Activated CD8-positive, alpha-beta memory T cell treated with anti-CD3 and anti-CD28 coated beads, Interleukin-2, amount 10 ng/mL, durations not matched to agents 7 days and 5 days (primary cell): ENCODE data around the gene RAD51B. TPM values are rescaled to one million over a fixed set of nuclear protein-coding genes. Genes with fewer than 3 reads are reported as not detected.
"Not testable (repeated sequence)": the region's sequence is repeated elsewhere in the genome, so short reads cannot be mapped to it uniquely, and the experiment has no call there.

Experiments used
- ATAC-seq: fragments of 150-1000 bp; cut with Tn5 transposase; one replicate; pipeline ENCODE4 v1.10.0; 2021; ENCODE audit warnings: moderate library complexity
- CTCF ChIA-PET: fragments of 350-600 bp; sonication (Branson Sonifier 250); formaldehyde crosslinking; loops from one replicate; lab custom pipeline; 2021; ENCODE audit warnings: antibody characterized with exemption; lab: Charles Lee
- DNase-seq: peaks from one replicate; pipeline ENCODE4 v3.0.0-alpha.2; 2020
- H3K27ac Mint-ChIP-seq: one replicate; pipeline ENCODE4 v1.8.0; 2021; ENCODE audit warnings: mild to moderate bottlenecking, mixed read lengths
- H3K27me3 Mint-ChIP-seq: one replicate; pipeline ENCODE4 v1.8.0; 2021; ENCODE audit warnings: mixed read lengths
- H3K36me3 Mint-ChIP-seq: one replicate; pipeline ENCODE4 v1.8.0; 2021; ENCODE audit warnings: mild to moderate bottlenecking, mixed read lengths
- H3K4me1 Mint-ChIP-seq: one replicate; pipeline ENCODE4 v1.8.0; 2021; ENCODE audit warnings: mixed read lengths
- H3K4me3 Mint-ChIP-seq: one replicate; pipeline ENCODE4 v1.8.0; 2021; ENCODE audit warnings: mild to moderate bottlenecking, moderate library complexity, mixed read lengths
- H3K9me3 Mint-ChIP-seq: one replicate; pipeline ENCODE4 v1.8.0; 2022; ENCODE audit warnings: low read depth, mixed read lengths
- total RNA-seq, 2 experiments: library from RNA; stranded (reverse); gene quantifications; one replicate each; pipeline ENCODE4 v1.2.3, GENCODE V29; 2021

The RAD51B gene
- total RNA-seq, 2 experiments from 2014 or later = 35.3 to 55.5 TPM

GRCh38 chr14:68084256-68084655, 264.7 kb downstream of the RAD51B start:
- DNase-seq (no peak), ATAC-seq (no peak)
- Mint-ChIP-seq H3K9me3 (no peaks in the 10 kb centered on the region), H3K4me1 (no peaks in the 10 kb centered on the region), H3K27me3 (no peaks in the 10 kb centered on the region), H3K27ac (no peak overlapping the region), H3K4me3 (no peak overlapping the region), H3K36me3 (no peaks in the 10 kb centered on the region)
- CTCF ChIA-PET = no interaction called here

GRCh38 chr14:68085742-68086141, 266.2 kb downstream of the RAD51B start:
- Mint-ChIP-seq H3K4me1 (no peaks in the 10 kb centered on the region), H3K36me3 (no peaks in the 10 kb centered on the region), H3K27ac (no peak overlapping the region), H3K9me3 (no peaks in the 10 kb centered on the region), H3K27me3 (no peaks in the 10 kb centered on the region), H3K4me3 (no peak overlapping the region)
- DNase-seq = no peak
- no peak for ATAC-seq
- CTCF ChIA-PET = no interaction called here

- Mint-ChIP-seq H3K4me3 (no peak overlapping the region), H3K27ac (no peak overlapping the region), H3K4me1 (no peaks in the 10 kb centered on the region), H3K27me3 (no peaks in the 10 kb centered on the region), H3K36me3 (peaks cover 4% of the 10 kb centered on the region), H3K9me3 (peaks cover 3% of the 10 kb centered on the region)
- DNase-seq (no peak), ATAC-seq (no peak)
- CTCF ChIA-PET = no interaction called here
Measured at GRCh38 chr14:68088451-68088854, 268.9 kb downstream of the RAD51B start.

- CTCF ChIA-PET = interaction anchor here (0.9 kb wide), 1 partner anchor 123 kb away, joined by 3 read pairs; no protein-coding TSS in a partner anchor
- Mint-ChIP-seq H3K27me3 (no peaks in the 10 kb centered on the region), H3K4me1 (no peaks in the 10 kb centered on the region), H3K4me3 (no peak overlapping the region), H3K9me3 (peaks cover 3% of the 10 kb centered on the region), H3K36me3 (peaks cover 4% of the 10 kb centered on the region), H3K27ac (no peak overlapping the region)
- no peak for DNase-seq
- ATAC-seq = no peak
Measured at GRCh38 chr14:68089146-68089731, 269.7 kb downstream of the RAD51B start.

- Mint-ChIP-seq H3K4me1 (no peaks in the 10 kb centered on the region), H3K4me3 (no peak overlapping the region), H3K36me3 (peaks cover 12% of the 10 kb centered on the region), H3K27ac (no peak overlapping the region), H3K9me3 (peaks cover 5% of the 10 kb centered on the region), H3K27me3 (no peaks in the 10 kb centered on the region)
- CTCF ChIA-PET = no interaction called here
- DNase-seq (no peak), ATAC-seq (no peak)
Measured at GRCh38 chr14:68094158-68094557, 274.6 kb downstream of the RAD51B start.

- Mint-ChIP-seq H3K27me3 (no peaks in the 10 kb centered on the region), H3K36me3 (peaks cover 12% of the 10 kb centered on the region), H3K9me3 (peaks cover 5% of the 10 kb centered on the region), H3K4me3 (no peak overlapping the region), H3K4me1 (no peaks in the 10 kb centered on the region), H3K27ac (no peak overlapping the region)
- CTCF ChIA-PET = no interaction called here
- DNase-seq (no peak), ATAC-seq (no peak)
Measured at GRCh38 chr14:68094752-68095151, 275.2 kb downstream of the RAD51B start.

- Mint-ChIP-seq H3K4me1 (no peaks in the 10 kb centered on the region), H3K27ac (no peak overlapping the region), H3K4me3 (no peak overlapping the region), H3K27me3 (no peaks in the 10 kb centered on the region), H3K9me3 (peaks cover 11% of the 10 kb centered on the region), H3K36me3 (peaks cover 26% of the 10 kb centered on the region)
- CTCF ChIA-PET = no interaction called here
- ATAC-seq (no peak), DNase-seq (no peak)
Measured at GRCh38 chr14:68097727-68098126, 278.1 kb downstream of the RAD51B start.

GRCh38 chr14:68098834-68099233, 279.3 kb downstream of the RAD51B start:
- H3K27ac Mint-ChIP-seq = no peak overlapping the region
- H3K27me3 Mint-ChIP-seq = no peaks in the 10 kb centered on the region
- DNase-seq (no peak), ATAC-seq (no peak)
- H3K4me3 Mint-ChIP-seq = no peak overlapping the region
- H3K9me3 Mint-ChIP-seq = peaks cover 12% of the 10 kb centered on the region
- H3K4me1 Mint-ChIP-seq = no peaks in the 10 kb centered on the region
- CTCF ChIA-PET = no interaction called here
- H3K36me3 Mint-ChIP-seq = peaks cover 28% of the 10 kb centered on the region

- no peak for ATAC-seq
- Mint-ChIP-seq H3K36me3 (peaks cover 28% of the 10 kb centered on the region), H3K9me3 (peaks cover 12% of the 10 kb centered on the region), H3K4me1 (no peaks in the 10 kb centered on the region), H3K4me3 (no peak overlapping the region), H3K27ac (no peak overlapping the region), H3K27me3 (no peaks in the 10 kb centered on the region)
- CTCF ChIA-PET = no interaction called here
- no peak for DNase-seq
Measured at GRCh38 chr14:68099495-68100045, 280.0 kb downstream of the RAD51B start.

GRCh38 chr14:68101715-68102301, 282.2 kb downstream of the RAD51B start:
- H3K4me3 Mint-ChIP-seq, H3K4me1 Mint-ChIP-seq, H3K27ac Mint-ChIP-seq, CTCF ChIA-PET, DNase-seq, ATAC-seq, H3K27me3 Mint-ChIP-seq: not testable (repeated sequence)
- peaks cover 25% of the 10 kb centered on the region for H3K36me3 Mint-ChIP-seq
- peaks cover 12% of the 10 kb centered on the region for H3K9me3 Mint-ChIP-seq

GRCh38 chr14:68103853-68104252, 284.3 kb downstream of the RAD51B start:
- ATAC-seq = no peak
- Mint-ChIP-seq H3K36me3 (peaks cover 19% of the 10 kb centered on the region), H3K27ac (no peak overlapping the region), H3K4me1 (no peaks in the 10 kb centered on the region), H3K27me3 (no peaks in the 10 kb centered on the region), H3K9me3 (peaks cover 10% of the 10 kb centered on the region), H3K4me3 (no peak overlapping the region)
- no peak for DNase-seq
- CTCF ChIA-PET = no interaction called here

GRCh38 chr14:68104518-68104917, 284.9 kb downstream of the RAD51B start:
- Mint-ChIP-seq H3K27ac (no peak overlapping the region), H3K4me1 (no peaks in the 10 kb centered on the region), H3K27me3 (no peaks in the 10 kb centered on the region), H3K4me3 (no peak overlapping the region), H3K36me3 (peaks cover 19% of the 10 kb centered on the region), H3K9me3 (peaks cover 10% of the 10 kb centered on the region)
- DNase-seq (no peak), ATAC-seq (no peak)
- CTCF ChIA-PET = no interaction called here

GRCh38 chr14:68105816-68106215, 286.2 kb downstream of the RAD51B start:
- no peak for ATAC-seq
- peaks cover 8% of the 10 kb centered on the region for H3K9me3 Mint-ChIP-seq
- CTCF ChIA-PET = no interaction called here

GRCh38 chr14:68106456-68106855, 286.9 kb downstream of the RAD51B start:
- DNase-seq (no peak), ATAC-seq (no peak)
- peaks cover 9% of the 10 kb centered on the region for H3K36me3 Mint-ChIP-seq
- no peak overlapping the region for H3K4me3 Mint-ChIP-seq
- no peak overlapping the region for H3K27ac Mint-ChIP-seq
- peaks cover 4% of the 10 kb centered on the region for H3K4me1 Mint-ChIP-seq
- peaks cover 6% of the 10 kb centered on the region for H3K9me3 Mint-ChIP-seq
- no peaks in the 10 kb centered on the region for H3K27me3 Mint-ChIP-seq
- CTCF ChIA-PET = no interaction called here

More at GRCh38 chr14:68105816-68106215, 286.2 kb downstream of the RAD51B start:
- Mint-ChIP-seq H3K27ac (no peak overlapping the region), H3K27me3 (no peaks in the 10 kb centered on the region), H3K4me3 (no peak overlapping the region), H3K36me3 (peaks cover 15% of the 10 kb centered on the region), H3K4me1 (no peaks in the 10 kb centered on the region)
- DNase-seq = no peak
